Fibroblast of skin of abdomen (primary cell): ENCODE data around the gene FAM8A1. TPM values are rescaled to one million over a fixed set of nuclear protein-coding genes. Genes with fewer than 3 reads are reported as not detected.
"Not testable (repeated sequence)": the region's sequence is repeated elsewhere in the genome, so short reads cannot be mapped to it uniquely, and the experiment has no call there.

Source experiments
- DNase-seq: peaks from one replicate; pipeline ENCODE4 v3.0.0-alpha.2; 2013
- polyA plus RNA-seq, 2 experiments: library from polyadenylated mRNA; unstranded; fragments of 120-200 nt; gene quantifications; one replicate each; pipeline ENCODE4 v1.2.1, GENCODE V29; 2013; ENCODE audit not compliant: insufficient read length in 2 of 2

The FAM8A1 gene
- 17.6 TPM for polyA plus RNA-seq (2013, experiment 1 of 2; ENCODE audit: insufficient read length)
- polyA plus RNA-seq (2013, experiment 2 of 2; ENCODE audit: insufficient read length), result 18.0 TPM

GRCh38 chr6:17599877-17600526 lies at the start of gene FAM8A1:
FAM8A1 (plus strand) TSS chr6:17600302; CDS start chr6:17600410, 108 bp downstream.
- peak; percentile 87 for DNase-seq

- DNase-seq, result no peak
These were observed 48.6 kb upstream of the FAM8A1 start for GRCh38 chr6:17551383-17551958.

- no peak for DNase-seq
These were observed 47.2 kb upstream of the FAM8A1 start for GRCh38 chr6:17552861-17553260.

GRCh38 chr6:17556014-17556413 lies 44.1 kb upstream of the FAM8A1 start:
- DNase-seq, result no peak

GRCh38 chr6:17562636-17563035 lies 37.5 kb upstream of the FAM8A1 start:
- no peak for DNase-seq

GRCh38 chr6:17565399-17565798 lies 34.7 kb upstream of the FAM8A1 start:
- DNase-seq, result no peak

- DNase-seq, result peak; percentile 71
These were observed 25.1 kb upstream of the FAM8A1 start for GRCh38 chr6:17574866-17575560.

GRCh38 chr6:17577059-17577458 lies 23.0 kb upstream of the FAM8A1 start:
- no peak for DNase-seq

GRCh38 chr6:17580518-17581048 lies 19.5 kb upstream of the FAM8A1 start:
- peak; percentile 49 for DNase-seq

- not testable (repeated sequence) for DNase-seq
These were observed 18.8 kb upstream of the FAM8A1 start for GRCh38 chr6:17581282-17581681.

- DNase-seq, result peak; percentile 21
These were observed 16.3 kb upstream of the FAM8A1 start for GRCh38 chr6:17583811-17584210.

GRCh38 chr6:17584241-17584803 lies 15.8 kb upstream of the FAM8A1 start:
- DNase-seq, result peak; percentile 71

- DNase-seq, result no peak
These were observed 14.2 kb upstream of the FAM8A1 start for GRCh38 chr6:17585766-17586490.

GRCh38 chr6:17586623-17587022 lies 13.5 kb upstream of the FAM8A1 start:
- DNase-seq, result not testable (repeated sequence)

GRCh38 chr6:17588011-17588410 lies 12.1 kb upstream of the FAM8A1 start:
- DNase-seq, result no peak

- DNase-seq, result peak; percentile 88
These were observed 10.6 kb upstream of the FAM8A1 start for GRCh38 chr6:17589406-17590096.

- no peak for DNase-seq
These were observed 8.8 kb upstream of the FAM8A1 start for GRCh38 chr6:17591287-17591686.

GRCh38 chr6:17593246-17593645 lies 6.9 kb upstream of the FAM8A1 start:
- DNase-seq, result no peak

GRCh38 chr6:17596085-17596484 lies 4.0 kb upstream of the FAM8A1 start:
- no peak for DNase-seq

- DNase-seq, result peak; percentile 18
These were observed 654 bp downstream of the FAM8A1 start for GRCh38 chr6:17600527-17601385.

- DNase-seq, result no peak
These were observed 1.2 kb downstream of the FAM8A1 start for GRCh38 chr6:17601386-17601703.
